Ovary (tissue), 3 donors: ENCODE data around the gene PTPRQ.

Experiments
- POLR2A ChIP-seq: fragments of 450-650 bp; IDR thresholded peaks from one replicate; pipeline ENCODE4 v1.6.1; 2017; ENCODE audit warnings: antibody characterized with exemption, mild to moderate bottlenecking, moderate library complexity
- TF ChIP-seq, protein P1 (sequence below), 3 donors: fragments of 450-650 bp in 2 of 3; fragments of 200-600 bp in 1 of 3; IDR thresholded peaks; one replicate each; pipeline versions ENCODE4 v1.5.1 to v1.8.0; 2016 to 2022; ENCODE audit warnings: antibody characterized with exemption in 3 of 3, mild to moderate bottlenecking in 1 of 3
- donor health status: DM: no; HTN: no; CAD: no.

DNA sequence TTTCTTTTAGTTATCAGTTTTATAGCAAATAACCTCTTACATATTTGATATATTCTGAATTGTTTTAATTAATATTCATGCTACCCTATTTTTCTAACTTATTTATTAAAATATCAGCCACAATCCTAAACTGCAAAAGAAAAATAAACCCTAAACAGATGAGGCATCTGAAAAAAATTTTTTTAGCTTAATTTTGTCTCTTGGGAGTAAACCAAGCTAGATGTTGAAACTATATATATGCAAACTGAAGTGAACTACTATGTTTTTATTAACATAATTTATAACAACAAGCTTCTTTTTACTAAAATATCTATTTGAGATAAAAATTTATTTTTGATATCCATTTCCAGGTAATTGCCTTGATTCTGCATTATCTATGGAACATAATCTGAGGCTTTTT, 87.6 kb downstream of the PTPRQ start:
- TF ChIP-seq, protein P1, sequence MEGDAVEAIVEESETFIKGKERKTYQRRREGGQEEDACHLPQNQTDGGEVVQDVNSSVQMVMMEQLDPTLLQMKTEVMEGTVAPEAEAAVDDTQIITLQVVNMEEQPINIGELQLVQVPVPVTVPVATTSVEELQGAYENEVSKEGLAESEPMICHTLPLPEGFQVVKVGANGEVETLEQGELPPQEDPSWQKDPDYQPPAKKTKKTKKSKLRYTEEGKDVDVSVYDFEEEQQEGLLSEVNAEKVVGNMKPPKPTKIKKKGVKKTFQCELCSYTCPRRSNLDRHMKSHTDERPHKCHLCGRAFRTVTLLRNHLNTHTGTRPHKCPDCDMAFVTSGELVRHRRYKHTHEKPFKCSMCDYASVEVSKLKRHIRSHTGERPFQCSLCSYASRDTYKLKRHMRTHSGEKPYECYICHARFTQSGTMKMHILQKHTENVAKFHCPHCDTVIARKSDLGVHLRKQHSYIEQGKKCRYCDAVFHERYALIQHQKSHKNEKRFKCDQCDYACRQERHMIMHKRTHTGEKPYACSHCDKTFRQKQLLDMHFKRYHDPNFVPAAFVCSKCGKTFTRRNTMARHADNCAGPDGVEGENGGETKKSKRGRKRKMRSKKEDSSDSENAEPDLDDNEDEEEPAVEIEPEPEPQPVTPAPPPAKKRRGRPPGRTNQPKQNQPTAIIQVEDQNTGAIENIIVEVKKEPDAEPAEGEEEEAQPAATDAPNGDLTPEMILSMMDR (IDR thresholded peaks at IDR 0.05): no peak
- TF ChIP-seq POLR2A: no peak
